ENCODE data around the gene TMEM62.
"Not testable (repeated sequence)": the region's sequence is repeated elsewhere in the genome, so short reads cannot be mapped to it uniquely, and the experiment has no call there.

DNA sequence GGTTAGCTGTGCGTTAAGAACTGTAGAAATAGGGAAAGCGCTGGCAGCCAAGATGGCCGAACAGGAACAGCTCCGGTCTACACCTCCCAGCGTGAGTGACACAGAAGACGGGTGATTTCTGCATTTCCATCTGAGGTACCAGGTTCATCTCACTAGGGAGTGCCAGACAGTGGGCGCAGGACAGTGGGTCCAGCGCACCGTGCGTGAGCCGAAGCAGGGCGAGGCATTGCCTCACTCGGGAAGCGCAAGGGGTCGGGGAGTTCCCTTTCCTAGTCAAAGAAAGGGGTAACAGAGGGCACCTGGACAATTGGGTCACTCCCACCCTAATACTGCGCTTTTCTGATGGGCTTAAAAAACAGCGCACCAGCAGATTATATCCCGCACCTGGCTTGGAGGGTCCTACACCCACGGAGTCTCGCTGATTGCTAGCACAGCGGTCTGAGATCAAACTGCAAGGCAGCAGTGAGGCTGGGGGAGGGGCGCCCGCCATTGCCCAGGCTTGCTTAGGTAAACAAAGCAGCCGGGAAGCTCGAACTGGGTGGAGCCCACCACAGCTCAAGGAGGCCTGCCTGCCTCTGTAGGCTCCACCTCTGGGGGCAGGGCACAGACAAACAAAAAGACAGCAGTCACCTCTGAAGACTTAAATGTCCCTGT, 42.4 kb downstream of the TMEM62 start:
- not testable (repeated sequence) for TF ChIP-seq CTCF (conservative IDR thresholded peaks at IDR 0.05; ENCODE audit: low read length); EZH2phosphoT487 (IDR thresholded peaks at IDR 0.05; ENCODE audit: borderline replicate concordance)
